Endothelial cell of umbilical vein (primary cell): Measurements from ENCODE around the gene FAM193A. TPM values are rescaled to one million over a fixed set of nuclear protein-coding genes. Genes with fewer than 3 reads are reported as not detected.

Experiments
- BruUV-seq: library from RNA; stranded (reverse); fragments of 400-500 nt; replicated peaks from 2 replicates; lab custom pipeline; 2021; lab: Mats Ljungman, UMichigan
- CTCF ChIA-PET: fragments of 300-600, 350-600 bp; sonication (Branson Sonifier 250); formaldehyde crosslinking; loops from one replicate; lab custom pipeline; 2021; ENCODE audit warnings: antibody characterized with exemption, inconsistent platforms; lab: Charles Lee
- POLR2A ChIA-PET: fragments of 300-600, 350-600 bp; sonication (Branson Sonifier 250); formaldehyde crosslinking; loops from one replicate; lab custom pipeline; 2021; ENCODE audit warnings: antibody characterized with exemption, inconsistent platforms; lab: Charles Lee
- DNase-seq: peaks from one replicate; pipeline ENCODE4 v3.0.0-alpha.2; 2011; ENCODE audit warnings: low read depth, low spot score
- FAIRE-seq: peaks from 2 replicates; lab custom pipeline; 2011; peaks lifted over from hg19 to GRCh38; lab: Jason Lieb, UNC
- H2AFZ ChIP-seq: 2 replicates; pipeline ENCODE4 v1.6.0; 2012; ENCODE audit warnings: low read depth, low read length, control low read depth, inconsistent platforms
- H3K27ac ChIP-seq: 2 replicates; pipeline ENCODE4 v1.5.1; 2011; ENCODE audit warnings: low read depth, mild to moderate bottlenecking, control low read depth, low read length, moderate library complexity; ENCODE audit not compliant: insufficient read depth
- H3K27me3 ChIP-seq, 2 experiments: 2 replicates each; pipeline versions ENCODE4 v1.6.0 to v1.6.1; 2011; ENCODE audit warnings: low read length in 2 of 2, mixed read lengths in 1 of 2; ENCODE audit not compliant: control insufficient read depth in 2 of 2, insufficient read depth in 2 of 2
- H3K36me3 ChIP-seq, 2 experiments: 2 replicates in 1 of 2; 3 replicates in 1 of 2; pipeline ENCODE4 v1.5.1; 2011; ENCODE audit warnings: low read length in 2 of 2, mild to moderate bottlenecking in 1 of 2, moderate library complexity in 1 of 2; ENCODE audit not compliant: control insufficient read depth in 2 of 2, insufficient read depth in 2 of 2; ENCODE audit errors: extremely low read depth in 1 of 2
- H3K4me1 ChIP-seq: 3 replicates; pipeline ENCODE4 v1.5.1; 2011; ENCODE audit warnings: mild to moderate bottlenecking, low read length; ENCODE audit not compliant: control insufficient read depth, insufficient read depth; ENCODE audit errors: extremely low read depth
- H3K4me2 ChIP-seq: 2 replicates; pipeline ENCODE4 v1.6.1; 2011; ENCODE audit warnings: low read length, control low read depth, mixed read lengths; ENCODE audit not compliant: insufficient read depth
- H3K4me3 ChIP-seq, 3 experiments: fragments of 200-600 bp in 1 of 3; sonication (generic), shearing (Covaris generic) in 1 of 3; replicated peaks in 1 of 3; 2 replicates each; pipeline ENCODE4 v1.5.1; 2011 to 2016; ENCODE audit warnings: control low read depth in 3 of 3, low read length in 3 of 3, mild to moderate bottlenecking in 2 of 3, inconsistent platforms in 1 of 3, low read depth in 1 of 3, moderate library complexity in 1 of 3; ENCODE audit not compliant: insufficient read depth in 1 of 3
- H3K79me2 ChIP-seq: 2 replicates; pipeline ENCODE4 v1.6.0; 2012; ENCODE audit warnings: low read length, inconsistent platforms; ENCODE audit not compliant: control insufficient read depth, insufficient read depth
- H3K9ac ChIP-seq: replicated peaks from 2 replicates; pipeline ENCODE3; 2011; ENCODE audit warnings: low read length, control low read depth; ENCODE audit not compliant: insufficient read depth; ENCODE audit errors: extremely low read depth
- H3K9me1 ChIP-seq: replicated peaks from 3 replicates; pipeline ENCODE4 v1.6.0; 2011; ENCODE audit warnings: mild to moderate bottlenecking, low read length; ENCODE audit not compliant: control insufficient read depth, insufficient read depth; ENCODE audit errors: extremely low read depth
- H3K9me3 ChIP-seq: replicated peaks from 2 replicates; pipeline ENCODE4 v1.5.1; 2012; ENCODE audit warnings: low read length, inconsistent platforms; ENCODE audit not compliant: control insufficient read depth, insufficient read depth
- H4K20me1 ChIP-seq: replicated peaks from 2 replicates; pipeline ENCODE3; 2011; ENCODE audit warnings: mild to moderate bottlenecking, low read length; ENCODE audit not compliant: control insufficient read depth, insufficient read depth; ENCODE audit errors: extremely low read depth
- EZH2 ChIP-seq: IDR thresholded peaks from 2 replicates; pipeline ENCODE4 v1.6.1; 2012; ENCODE audit warnings: borderline replicate concordance, low read depth, mild to moderate bottlenecking, moderate library complexity, low read length, inconsistent platforms; ENCODE audit not compliant: severe bottlenecking
- FOS ChIP-seq: IDR thresholded peaks from 2 replicates; pipeline ENCODE4 v1.6.1; 2011; ENCODE audit warnings: mild to moderate bottlenecking, low read length, moderate library complexity, borderline replicate concordance; ENCODE audit not compliant: insufficient read depth
- GATA2 ChIP-seq: IDR thresholded peaks from 2 replicates; pipeline ENCODE4 v1.7.0; 2011; ENCODE audit warnings: low read depth, mild to moderate bottlenecking, moderate library complexity, mixed read lengths, low read length; ENCODE audit not compliant: insufficient read length, insufficient read depth
- JUN ChIP-seq: IDR thresholded peaks from 2 replicates; pipeline ENCODE4 v1.6.1; 2011; ENCODE audit warnings: borderline replicate concordance, low read depth; ENCODE audit not compliant: insufficient read length, insufficient read depth
- MAX ChIP-seq: IDR thresholded peaks from 2 replicates; pipeline ENCODE4 v1.6.1; 2011; ENCODE audit not compliant: insufficient read depth, insufficient read length
- MYC ChIP-seq: IDR thresholded peaks from one replicate; pipeline ENCODE4 v1.6.1; 2011; ENCODE audit warnings: mild to moderate bottlenecking, low read depth, low read length
- POLR2A ChIP-seq: IDR thresholded peaks from 2 replicates; pipeline ENCODE4 v1.6.1; 2012; ENCODE audit warnings: low read depth, mild to moderate bottlenecking, control low read depth, low read length
- POLR2AphosphoS5 ChIP-seq: IDR thresholded peaks from 2 replicates; pipeline ENCODE4 v1.6.1; 2012; ENCODE audit warnings: low read depth, mild to moderate bottlenecking, control low read depth, low read length, moderate library complexity; ENCODE audit not compliant: insufficient read depth
- dilution Hi-C: fragments of 300-500 bp; cut with MboI; formaldehyde crosslinking; loops from one replicate; pipeline ENCODE4 v1.15.0; 2019; ENCODE audit warnings: low sequenced_read_pairs; ENCODE audit not compliant: extremely low pct_ligation_motif_present
- intact Hi-C: fragments of 100-400 bp; cut with micrococcal nuclease; formaldehyde crosslinking; loops from one replicate; pipeline ENCODE4 v1.10.0; 2022
- polyA plus RNA-seq, 4 experiments: library from polyadenylated mRNA; depleted of rRNA in 3 of 4; stranded (reverse) in 3 of 4; unstranded in 1 of 4; fragments of >200 nt; gene quantifications; 2 replicates each; pipeline versions ENCODE4 v1.2.1 to v1.2.3, GENCODE V29; 2011 to 2012; ENCODE audit warnings: missing spikeins in 1 of 4
- total RNA-seq: library from RNA; stranded (reverse); gene quantifications from 2 replicates; pipeline ENCODE4 v1.2.3, GENCODE V29; 2021
- TF ChIP-seq, protein P1 (sequence below), 2 donors: IDR thresholded peaks; 1 replicate in 1 of 2; 2 replicates in 1 of 2; pipeline ENCODE4 v1.5.1; 2011; ENCODE audit warnings: low read length in 2 of 2, mild to moderate bottlenecking in 2 of 2, moderate library complexity in 2 of 2, control low read depth in 1 of 2, inconsistent platforms in 1 of 2, low read depth in 1 of 2; ENCODE audit not compliant: insufficient read depth in 1 of 2; ENCODE audit errors: extremely low read depth in 1 of 2

The FAM193A gene
- total and polyA plus RNA-seq, 2 donors (not counting 3 experiments of a cell fraction or from before 2014, with no cell fraction given): 12.3 to 32.1 TPM

DNA sequence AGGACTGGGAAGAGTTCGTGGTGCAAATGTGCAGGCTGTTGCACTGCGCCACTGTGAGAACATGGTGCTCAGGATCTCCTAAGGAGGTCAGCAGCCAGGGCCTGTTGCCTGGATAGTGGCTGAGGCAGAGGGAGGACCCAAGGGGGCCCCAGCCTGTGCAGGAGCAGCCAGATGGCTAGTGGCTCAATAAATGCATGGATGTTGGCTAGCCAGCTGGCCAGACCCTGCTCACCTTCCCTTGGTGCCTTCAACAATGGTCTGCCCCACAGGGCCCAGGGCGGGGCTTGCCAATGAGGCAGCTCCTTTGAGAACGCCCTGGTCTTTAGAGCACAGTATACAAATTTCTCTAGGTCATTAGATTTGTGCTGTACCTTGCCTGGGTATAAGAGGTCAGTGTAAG is 152.2 kb downstream of the FAM193A start:
- H3K4me1 ChIP-seq: no peaks in the 10 kb centered on the region
- H3K9ac ChIP-seq: no peak overlapping the region
- H3K36me3 ChIP-seq: peaks cover 10 to 38% of the 10 kb centered on the region in 2 experiments
- BruUV-seq: no TSS peak
- dilution Hi-C loops (no loop called here), intact Hi-C loops (no loop called here)
- no peak overlapping the region for H2AFZ ChIP-seq
- POLR2A ChIA-PET: no interaction called here
- no peaks in the 10 kb centered on the region for H3K9me3 ChIP-seq
- H3K27me3 ChIP-seq: no peaks in the 10 kb centered on the region
- H4K20me1 ChIP-seq: no peaks in the 10 kb centered on the region
- H3K9me1 ChIP-seq: no peaks in the 10 kb centered on the region
- CTCF ChIA-PET: no interaction called here
- no peak for TF ChIP-seq POLR2AphosphoS5
- TF ChIP-seq MYC: no peak
- TF ChIP-seq, protein P1, sequence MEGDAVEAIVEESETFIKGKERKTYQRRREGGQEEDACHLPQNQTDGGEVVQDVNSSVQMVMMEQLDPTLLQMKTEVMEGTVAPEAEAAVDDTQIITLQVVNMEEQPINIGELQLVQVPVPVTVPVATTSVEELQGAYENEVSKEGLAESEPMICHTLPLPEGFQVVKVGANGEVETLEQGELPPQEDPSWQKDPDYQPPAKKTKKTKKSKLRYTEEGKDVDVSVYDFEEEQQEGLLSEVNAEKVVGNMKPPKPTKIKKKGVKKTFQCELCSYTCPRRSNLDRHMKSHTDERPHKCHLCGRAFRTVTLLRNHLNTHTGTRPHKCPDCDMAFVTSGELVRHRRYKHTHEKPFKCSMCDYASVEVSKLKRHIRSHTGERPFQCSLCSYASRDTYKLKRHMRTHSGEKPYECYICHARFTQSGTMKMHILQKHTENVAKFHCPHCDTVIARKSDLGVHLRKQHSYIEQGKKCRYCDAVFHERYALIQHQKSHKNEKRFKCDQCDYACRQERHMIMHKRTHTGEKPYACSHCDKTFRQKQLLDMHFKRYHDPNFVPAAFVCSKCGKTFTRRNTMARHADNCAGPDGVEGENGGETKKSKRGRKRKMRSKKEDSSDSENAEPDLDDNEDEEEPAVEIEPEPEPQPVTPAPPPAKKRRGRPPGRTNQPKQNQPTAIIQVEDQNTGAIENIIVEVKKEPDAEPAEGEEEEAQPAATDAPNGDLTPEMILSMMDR (IDR thresholded peaks at IDR 0.05; ENCODE audit: extremely low read depth in 1 of 2, insufficient read depth in 1 of 2, low read depth in 1 of 2, low read length in 2 of 2): no peak
- no peak for TF ChIP-seq GATA2
- no peak for TF ChIP-seq FOS
- TF ChIP-seq JUN: no peak
- no peak for TF ChIP-seq EZH2
- no peak for TF ChIP-seq POLR2A
- TF ChIP-seq MAX: no peak
- DNase-seq: no peak
- no peak for FAIRE-seq
- H3K4me3 ChIP-seq: no peak overlapping the region
- H3K27ac ChIP-seq: no peak overlapping the region
- no peak overlapping the region for H3K4me2 ChIP-seq
- H3K79me2 ChIP-seq: no peaks in the 10 kb centered on the region
